ENCODE measurements around the gene RPUSD2. TPM values are rescaled to one million over a fixed set of nuclear protein-coding genes. Genes with fewer than 3 reads are reported as not detected.
"Not testable (repeated sequence)": the region's sequence is repeated elsewhere in the genome, so short reads cannot be mapped to it uniquely, and the experiment has no call there.

Gene RPUSD2
- polyA plus RNA-seq, 3 donors = 1.1 to 6.3 (median 4.3) TPM

DNA sequence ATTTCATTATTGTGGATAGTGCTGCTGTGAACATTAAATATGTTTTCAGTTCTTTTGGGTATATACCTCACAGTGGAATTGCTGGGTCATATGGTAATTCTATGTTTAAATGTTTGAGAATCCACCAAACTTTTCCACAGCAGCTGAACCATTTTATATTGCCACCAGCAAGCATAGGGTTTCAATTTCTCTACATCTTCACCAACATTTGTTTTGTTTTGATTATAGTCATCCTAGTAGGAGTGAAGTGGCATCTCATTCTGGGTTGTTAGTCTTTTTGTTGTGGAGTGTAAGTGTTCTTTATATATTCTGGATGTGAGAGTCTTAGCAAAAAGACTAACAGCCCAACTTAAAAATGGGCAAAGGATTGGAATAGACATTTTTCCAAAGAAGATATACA, 6.0 kb downstream of the RPUSD2 start:
- H3K4me1 Mint-ChIP-seq = peaks cover 6% of the 10 kb centered on the region
- H3K4me3 Mint-ChIP-seq = no peak overlapping the region
- H3K4me3 ChIP-seq (replicated peaks in 1 of 3; ENCODE audit: low read depth in 2 of 3, low read length in 3 of 3) = no peak overlapping the region
- no peak overlapping the region for H3K27ac Mint-ChIP-seq
- H3K4me2 ChIP-seq (replicated peaks; ENCODE audit: extremely low read depth, low read length, poor library complexity, severe bottlenecking) = no peak overlapping the region
- no peaks in the 10 kb centered on the region for H3K9me3 ChIP-seq (replicated peaks in 1 of 2; ENCODE audit: control insufficient read depth in 1 of 2, insufficient read depth in 1 of 2, low read length in 2 of 2)
- no peak overlapping the region for H3K9ac ChIP-seq (ENCODE audit: insufficient read depth, low read length, poor library complexity, severe bottlenecking)
- TF ChIP-seq, protein P1, sequence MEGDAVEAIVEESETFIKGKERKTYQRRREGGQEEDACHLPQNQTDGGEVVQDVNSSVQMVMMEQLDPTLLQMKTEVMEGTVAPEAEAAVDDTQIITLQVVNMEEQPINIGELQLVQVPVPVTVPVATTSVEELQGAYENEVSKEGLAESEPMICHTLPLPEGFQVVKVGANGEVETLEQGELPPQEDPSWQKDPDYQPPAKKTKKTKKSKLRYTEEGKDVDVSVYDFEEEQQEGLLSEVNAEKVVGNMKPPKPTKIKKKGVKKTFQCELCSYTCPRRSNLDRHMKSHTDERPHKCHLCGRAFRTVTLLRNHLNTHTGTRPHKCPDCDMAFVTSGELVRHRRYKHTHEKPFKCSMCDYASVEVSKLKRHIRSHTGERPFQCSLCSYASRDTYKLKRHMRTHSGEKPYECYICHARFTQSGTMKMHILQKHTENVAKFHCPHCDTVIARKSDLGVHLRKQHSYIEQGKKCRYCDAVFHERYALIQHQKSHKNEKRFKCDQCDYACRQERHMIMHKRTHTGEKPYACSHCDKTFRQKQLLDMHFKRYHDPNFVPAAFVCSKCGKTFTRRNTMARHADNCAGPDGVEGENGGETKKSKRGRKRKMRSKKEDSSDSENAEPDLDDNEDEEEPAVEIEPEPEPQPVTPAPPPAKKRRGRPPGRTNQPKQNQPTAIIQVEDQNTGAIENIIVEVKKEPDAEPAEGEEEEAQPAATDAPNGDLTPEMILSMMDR (IDR thresholded peaks at IDR 0.05) = no peak
- peaks cover 0 to 10% (median 2%) of the 10 kb centered on the region in 7 donors for H3K9me3 Mint-ChIP-seq
- DNase-seq = no peak
- H3K4me1 ChIP-seq (ENCODE audit: control insufficient read depth in 1 of 2, insufficient read depth in 2 of 2, low read length in 2 of 2) = peaks cover 4 to 5% of the 10 kb centered on the region in 2 donors
- intact Hi-C loops (cut with micrococcal nuclease) = no loop called here
- H3K79me2 ChIP-seq (ENCODE audit: insufficient read depth, low read length) = peaks cover 10% of the 10 kb centered on the region
- H2AFZ ChIP-seq (ENCODE audit: insufficient read depth, low read depth, low read length, poor library complexity, severe bottlenecking) = no peak overlapping the region
- no peak overlapping the region for H3K27ac ChIP-seq (ENCODE audit: low read depth in 1 of 2, low read length in 2 of 2)
- H3K27me3 Mint-ChIP-seq (ENCODE audit: low read depth in 3 of 3) = peaks cover 0 to 7% (median 4%) of the 10 kb centered on the region in 3 donors
- peaks cover 18 to 32% of the 10 kb centered on the region in 2 donors for H3K36me3 ChIP-seq (replicated peaks in 1 of 2; ENCODE audit: control insufficient read depth in 1 of 2, insufficient read depth in 2 of 2, low read length in 2 of 2)
- H3K36me3 Mint-ChIP-seq = peaks cover 24 to 42% of the 10 kb centered on the region in 2 donors
- no peaks in the 10 kb centered on the region for H4K20me1 ChIP-seq (ENCODE audit: insufficient read depth, low read length)
- no peaks in the 10 kb centered on the region for H3K27me3 ChIP-seq (ENCODE audit: control insufficient read depth in 2 of 2, insufficient read depth in 2 of 2, low read length in 2 of 2)

- H3K36me3 ChIP-seq (replicated peaks in 1 of 2; ENCODE audit: control insufficient read depth in 1 of 2, insufficient read depth in 2 of 2, low read length in 2 of 2) = peaks cover 15 to 26% of the 10 kb centered on the region in 2 donors
- intact Hi-C loops (cut with micrococcal nuclease); H3K4me3 Mint-ChIP-seq; H3K27me3 Mint-ChIP-seq (ENCODE audit: low read depth in 3 of 3); H3K4me1 ChIP-seq (ENCODE audit: control insufficient read depth in 1 of 2, insufficient read depth in 2 of 2, low read length in 2 of 2); H3K79me2 ChIP-seq (ENCODE audit: insufficient read depth, low read length); H3K4me2 ChIP-seq (replicated peaks; ENCODE audit: extremely low read depth, low read length, poor library complexity, severe bottlenecking); H3K27ac ChIP-seq (ENCODE audit: low read depth in 1 of 2, low read length in 2 of 2); H3K9ac ChIP-seq (ENCODE audit: insufficient read depth, low read length, poor library complexity, severe bottlenecking); H2AFZ ChIP-seq (ENCODE audit: insufficient read depth, low read depth, low read length, poor library complexity, severe bottlenecking); H3K9me3 ChIP-seq (replicated peaks in 1 of 2; ENCODE audit: control insufficient read depth in 1 of 2, insufficient read depth in 1 of 2, low read length in 2 of 2); DNase-seq; H3K27ac Mint-ChIP-seq; H3K4me3 ChIP-seq (replicated peaks in 1 of 3; ENCODE audit: low read depth in 2 of 3, low read length in 3 of 3); H4K20me1 ChIP-seq (ENCODE audit: insufficient read depth, low read length); H3K4me1 Mint-ChIP-seq; H3K27me3 ChIP-seq (ENCODE audit: control insufficient read depth in 2 of 2, insufficient read depth in 2 of 2, low read length in 2 of 2): not testable (repeated sequence)
- Mint-ChIP-seq H3K9me3 (peaks cover 2 to 16% (median 6%) of the 10 kb centered on the region in 7 donors), H3K36me3 (peaks cover 19 to 37% of the 10 kb centered on the region in 2 donors)
- WGBS (ENCODE audit: insufficient coverage) = no CpG with 5 or more reads among the region's 5 CpGs
These were observed 7.8 kb downstream of the RPUSD2 start for GRCh38 chr15:40576914-40577313.
